ENCODE data around the gene MBTD1.

The MBTD1 gene

DNA sequence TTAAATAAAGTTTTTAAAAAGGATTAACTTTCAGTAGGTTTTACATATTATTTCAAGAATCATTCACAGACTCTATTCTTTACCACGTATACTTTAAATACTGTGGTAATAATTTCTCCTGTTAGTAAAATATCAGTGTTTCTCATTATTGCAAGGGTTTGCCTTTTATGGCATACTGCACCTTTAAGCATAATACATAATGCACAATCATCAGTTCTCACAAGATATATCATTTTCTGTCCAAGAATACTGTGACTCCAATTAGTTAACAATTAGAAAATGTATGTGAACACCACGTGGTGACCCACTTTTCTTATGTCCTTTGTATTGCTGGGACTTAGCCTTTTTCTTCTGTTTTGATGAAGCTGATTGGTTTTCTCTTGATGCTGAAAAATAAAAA is 68.0 kb downstream of the MBTD1 start:
- DNase-seq: no peak
- Histone ChIP-seq H3K27me3 (ENCODE audit: insufficient read depth, low read depth, severe bottlenecking) (no peaks in the 10 kb centered on the region), H3K27ac (no peak overlapping the region), H3K9me3 (ENCODE audit: severe bottlenecking) (no peaks in the 10 kb centered on the region), H3K36me3 (peaks cover 72% of the 10 kb centered on the region), H3K4me3 (ENCODE audit: low read depth, low read length) (no peak overlapping the region)
- TF ChIP-seq, protein P1, sequence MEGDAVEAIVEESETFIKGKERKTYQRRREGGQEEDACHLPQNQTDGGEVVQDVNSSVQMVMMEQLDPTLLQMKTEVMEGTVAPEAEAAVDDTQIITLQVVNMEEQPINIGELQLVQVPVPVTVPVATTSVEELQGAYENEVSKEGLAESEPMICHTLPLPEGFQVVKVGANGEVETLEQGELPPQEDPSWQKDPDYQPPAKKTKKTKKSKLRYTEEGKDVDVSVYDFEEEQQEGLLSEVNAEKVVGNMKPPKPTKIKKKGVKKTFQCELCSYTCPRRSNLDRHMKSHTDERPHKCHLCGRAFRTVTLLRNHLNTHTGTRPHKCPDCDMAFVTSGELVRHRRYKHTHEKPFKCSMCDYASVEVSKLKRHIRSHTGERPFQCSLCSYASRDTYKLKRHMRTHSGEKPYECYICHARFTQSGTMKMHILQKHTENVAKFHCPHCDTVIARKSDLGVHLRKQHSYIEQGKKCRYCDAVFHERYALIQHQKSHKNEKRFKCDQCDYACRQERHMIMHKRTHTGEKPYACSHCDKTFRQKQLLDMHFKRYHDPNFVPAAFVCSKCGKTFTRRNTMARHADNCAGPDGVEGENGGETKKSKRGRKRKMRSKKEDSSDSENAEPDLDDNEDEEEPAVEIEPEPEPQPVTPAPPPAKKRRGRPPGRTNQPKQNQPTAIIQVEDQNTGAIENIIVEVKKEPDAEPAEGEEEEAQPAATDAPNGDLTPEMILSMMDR (IDR thresholded peaks at IDR 0.05; ENCODE audit: low read depth, low read length): no peak

DNA sequence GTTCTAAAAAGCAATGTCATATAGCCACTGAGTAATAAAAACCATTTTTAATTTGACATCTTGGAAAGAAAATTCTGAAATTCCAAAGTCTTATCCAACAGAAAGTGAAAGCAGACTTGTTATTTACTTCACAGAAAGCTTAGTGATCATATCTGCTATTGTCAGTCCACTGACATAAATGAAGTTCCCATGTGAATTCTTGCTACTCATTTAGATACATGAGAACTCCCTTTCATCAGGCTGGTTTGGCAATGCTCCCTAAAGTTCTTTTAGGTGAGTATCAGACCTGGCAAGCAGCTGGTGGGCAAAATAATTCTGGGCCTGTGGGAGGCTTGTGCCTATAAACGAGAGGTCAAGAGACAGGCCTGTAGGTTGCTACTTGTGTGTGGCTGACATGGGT is 70.2 kb downstream of the MBTD1 start:
- DNase-seq: no peak
- Histone ChIP-seq H3K36me3 (peaks cover 72% of the 10 kb centered on the region), H3K9me3 (ENCODE audit: severe bottlenecking) (no peaks in the 10 kb centered on the region), H3K27ac (no peak overlapping the region), H3K4me3 (ENCODE audit: low read depth, low read length) (no peak overlapping the region), H3K27me3 (ENCODE audit: insufficient read depth, low read depth, severe bottlenecking) (no peaks in the 10 kb centered on the region)
- TF ChIP-seq, protein P1 (IDR thresholded peaks at IDR 0.05; ENCODE audit: low read depth, low read length): no peak

DNA sequence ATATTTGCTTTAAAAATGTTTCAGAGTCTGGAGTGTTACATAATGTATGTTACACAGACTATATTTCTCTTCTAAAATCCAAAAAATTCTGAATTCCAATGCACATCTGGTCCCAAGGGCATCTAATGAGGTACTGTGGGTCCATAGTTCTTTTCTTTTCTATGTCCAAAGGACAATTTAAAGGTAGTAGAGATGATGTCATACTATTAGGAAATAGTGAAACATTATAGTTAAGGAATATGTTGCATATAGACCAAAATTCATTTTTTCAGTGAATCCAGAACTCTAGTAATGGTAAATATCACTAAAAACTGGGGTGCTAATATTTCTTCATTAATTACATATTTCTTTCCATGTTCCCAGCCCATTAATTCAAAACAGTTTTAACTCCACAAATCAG is 70.7 kb downstream of the MBTD1 start:
- H3K36me3 ChIP-seq: peaks cover 76% of the 10 kb centered on the region
- no peaks in the 10 kb centered on the region for H3K27me3 ChIP-seq (ENCODE audit: insufficient read depth, low read depth, severe bottlenecking)
- no peaks in the 10 kb centered on the region for H3K9me3 ChIP-seq (ENCODE audit: severe bottlenecking)
- H3K4me3 ChIP-seq (ENCODE audit: low read depth, low read length): no peak overlapping the region
- H3K27ac ChIP-seq: no peak overlapping the region
- TF ChIP-seq, protein P1 (IDR thresholded peaks at IDR 0.05; ENCODE audit: low read depth, low read length): no peak
- DNase-seq: no peak

DNA sequence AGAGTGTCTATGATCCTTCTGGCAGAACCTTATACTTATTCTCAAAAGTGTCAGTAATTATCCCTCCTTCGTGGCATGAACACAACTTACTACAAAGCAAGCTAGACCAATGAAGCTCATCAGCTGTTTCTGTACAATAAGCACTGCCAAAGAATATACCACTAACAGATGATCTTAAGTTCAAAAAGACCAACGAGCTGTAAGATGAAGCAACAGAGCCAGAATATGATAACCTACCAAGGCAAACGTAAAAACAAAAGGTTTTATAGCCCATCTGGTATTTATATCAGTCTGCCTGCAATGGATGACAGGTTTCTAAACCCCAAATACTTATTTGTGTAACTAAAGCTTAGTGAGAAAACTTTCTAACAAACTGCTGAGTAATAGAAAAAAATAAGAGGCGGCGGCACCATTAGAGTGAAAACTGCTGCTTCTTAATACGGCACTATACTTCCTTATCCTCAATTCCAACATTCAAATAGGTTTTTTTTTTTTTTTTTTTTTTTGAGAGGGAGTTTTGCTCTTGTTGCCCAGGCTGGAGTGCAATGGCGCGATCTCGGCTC is 71.5 kb downstream of the MBTD1 start:
- H3K4me3 ChIP-seq (ENCODE audit: low read depth, low read length): no peak overlapping the region
- H3K9me3 ChIP-seq (ENCODE audit: severe bottlenecking): no peaks in the 10 kb centered on the region
- no peak for DNase-seq
- no peaks in the 10 kb centered on the region for H3K27me3 ChIP-seq (ENCODE audit: insufficient read depth, low read depth, severe bottlenecking)
- TF ChIP-seq, protein P1 (IDR thresholded peaks at IDR 0.05; ENCODE audit: low read depth, low read length): no peak
- no peak overlapping the region for H3K27ac ChIP-seq
- H3K36me3 ChIP-seq: peaks cover 75% of the 10 kb centered on the region

DNA sequence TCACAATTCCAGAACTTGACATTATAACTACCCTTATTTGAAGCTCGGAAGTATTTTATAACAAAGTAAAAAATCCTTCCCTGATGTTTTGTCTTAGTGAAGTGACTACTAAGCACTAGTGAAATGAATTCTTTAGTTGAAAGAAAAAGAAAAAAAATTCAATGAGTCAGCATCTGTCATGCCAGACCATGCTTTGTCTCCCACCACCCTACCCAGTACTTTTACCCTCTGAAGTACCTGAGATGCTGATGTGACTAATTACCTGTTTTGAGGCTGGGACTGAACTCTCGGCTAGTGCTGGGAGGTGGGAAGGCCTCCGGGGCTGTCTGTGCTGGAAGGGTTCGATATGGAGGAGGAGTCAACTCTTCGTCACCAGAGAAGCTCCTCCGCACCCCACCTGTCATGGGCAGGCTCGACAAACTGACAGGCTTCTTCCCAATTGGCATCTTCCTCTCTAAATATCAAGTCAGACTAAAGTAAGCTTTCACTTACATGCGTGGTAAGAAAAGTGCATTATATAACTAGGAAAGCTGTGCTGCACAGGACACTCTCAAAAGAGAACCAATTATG is 74.0 kb downstream of the MBTD1 start:
- Histone ChIP-seq H3K27me3 (ENCODE audit: insufficient read depth, low read depth, severe bottlenecking) (no peaks in the 10 kb centered on the region), H3K36me3 (peaks cover 62% of the 10 kb centered on the region), H3K4me3 (ENCODE audit: low read depth, low read length) (no peak overlapping the region), H3K27ac (no peak overlapping the region), H3K9me3 (ENCODE audit: severe bottlenecking) (no peaks in the 10 kb centered on the region)
- DNase-seq: no peak
- TF ChIP-seq, protein P1 (IDR thresholded peaks at IDR 0.05; ENCODE audit: low read depth, low read length): no peak

DNA sequence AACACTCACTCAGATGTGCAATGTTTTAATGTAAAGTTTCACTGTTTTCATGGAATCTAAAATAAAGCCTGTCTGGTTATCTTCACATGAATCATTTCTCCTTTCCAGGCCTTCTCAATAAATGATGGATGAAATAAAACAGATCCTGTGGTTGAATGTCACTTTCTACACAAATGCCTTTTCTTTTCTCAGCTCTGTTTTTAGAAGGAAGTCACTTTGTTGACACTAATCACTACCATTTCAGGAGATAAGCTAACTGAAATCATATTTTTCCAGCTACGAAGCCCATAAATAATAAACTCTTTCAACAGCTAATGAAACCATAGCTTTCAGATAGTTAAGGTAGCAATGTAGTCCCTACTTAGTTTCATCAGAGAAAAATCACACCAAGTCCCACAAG is 75.7 kb downstream of the MBTD1 start:
- H3K27me3 ChIP-seq (ENCODE audit: insufficient read depth, low read depth, severe bottlenecking): no peaks in the 10 kb centered on the region
- H3K4me3 ChIP-seq (ENCODE audit: low read depth, low read length): no peak overlapping the region
- no peak overlapping the region for H3K27ac ChIP-seq
- no peak for DNase-seq
- TF ChIP-seq, protein P1 (IDR thresholded peaks at IDR 0.05; ENCODE audit: low read depth, low read length): no peak
- peaks cover 55% of the 10 kb centered on the region for H3K36me3 ChIP-seq
- no peaks in the 10 kb centered on the region for H3K9me3 ChIP-seq (ENCODE audit: severe bottlenecking)
